HepG2 (cell line): ENCODE data around the gene TMEM143. TPM values are rescaled to one million over a fixed set of nuclear protein-coding genes. Genes with fewer than 3 reads are reported as not detected.

Experiments
- DRAP1 ChIP-seq: IDR thresholded peaks from 2 replicates; pipeline ENCODE4 v1.6.1; 2016; ENCODE audit warnings: missing genetic modification reagents, missing compliant biosample characterization
- E2F2 ChIP-seq: sonication (generic); formaldehyde crosslinking; IDR thresholded peaks from 2 replicates; pipeline ENCODE4 v1.4.0; 2020; ENCODE audit warnings: missing genetic modification reagents, borderline replicate concordance
- HMGXB4 ChIP-seq, 2 experiments: sonication (generic) in 1 of 2; formaldehyde crosslinking in 1 of 2; IDR thresholded peaks; 2 replicates each; pipeline versions ENCODE4 v1.4.0 to v1.6.1; 2018 to 2020; ENCODE audit warnings: missing genetic modification reagents in 2 of 2, borderline replicate concordance in 1 of 2, low read depth in 1 of 2, mild to moderate bottlenecking in 1 of 2, missing biosample characterization in 1 of 2
- IRF1 ChIP-seq: sonication (generic); formaldehyde crosslinking; IDR thresholded peaks from 2 replicates; pipeline ENCODE4 v1.4.0; 2020; ENCODE audit warnings: low read depth, mild to moderate bottlenecking, missing genetic modification reagents
- JUN ChIP-seq: sonication (generic); formaldehyde crosslinking; IDR thresholded peaks from 2 replicates; pipeline ENCODE4 v1.4.0; 2020; ENCODE audit warnings: mild to moderate bottlenecking, missing genetic modification reagents
- NR3C1 ChIP-seq: sonication (generic); formaldehyde crosslinking; IDR thresholded peaks from 2 replicates; pipeline ENCODE4 v1.4.0; 2020; ENCODE audit warnings: missing genetic modification reagents
- PAWR ChIP-seq: sonication (generic); formaldehyde crosslinking; IDR thresholded peaks from 2 replicates; pipeline ENCODE4 v1.4.0; 2020; ENCODE audit warnings: missing genetic modification reagents, mild to moderate bottlenecking, borderline replicate concordance
- PAXIP1 ChIP-seq: sonication (generic); formaldehyde crosslinking; conservative IDR thresholded peaks from 2 replicates; pipeline ENCODE4 v1.4.0; 2020; ENCODE audit warnings: mild to moderate bottlenecking, missing genetic modification reagents, moderate library complexity
- RBM39 ChIP-seq: fragments of 200-400 bp; formaldehyde crosslinking; IDR thresholded peaks from one replicate; pipeline ENCODE4 v1.6.1; 2018; ENCODE audit warnings: antibody characterized with exemption, mild to moderate bottlenecking, low read depth, low read length; ENCODE audit not compliant: poor library complexity, severe bottlenecking
- RFX3 ChIP-seq: IDR thresholded peaks from 2 replicates; pipeline ENCODE4 v1.6.1; 2016; ENCODE audit warnings: missing biosample characterization, missing genetic modification reagents
- SMAD9 ChIP-seq: sonication (generic); formaldehyde crosslinking; IDR thresholded peaks from 2 replicates; pipeline ENCODE4 v1.5.1; 2020; ENCODE audit warnings: mild to moderate bottlenecking, missing genetic modification reagents
- TARDBP ChIP-seq: sonication (generic); formaldehyde crosslinking; IDR thresholded peaks from 2 replicates; pipeline ENCODE4 v1.8.0; 2022; ENCODE audit warnings: mild to moderate bottlenecking, missing genetic modification reagents
- XBP1 ChIP-seq: sonication (generic); formaldehyde crosslinking; IDR thresholded peaks from 2 replicates; pipeline ENCODE4 v1.5.0; 2020; ENCODE audit warnings: missing genetic modification reagents
- ZNF230 ChIP-seq: sonication (generic); formaldehyde crosslinking; IDR thresholded peaks from 2 replicates; pipeline ENCODE4 v1.4.0; 2020; ENCODE audit warnings: mild to moderate bottlenecking, missing genetic modification reagents
- ZNF24 ChIP-seq: fragments of 450-650 bp; IDR thresholded peaks from 2 replicates; pipeline ENCODE4 v1.6.1; 2017; ENCODE audit warnings: antibody characterized with exemption, mild to moderate bottlenecking
- ZNF274 ChIP-seq: sonication (generic); formaldehyde crosslinking; IDR thresholded peaks from 2 replicates; pipeline ENCODE4 v1.5.1; 2020; ENCODE audit warnings: mild to moderate bottlenecking, missing genetic modification reagents
- ZNF350 ChIP-seq: sonication (generic); formaldehyde crosslinking; IDR thresholded peaks from 2 replicates; pipeline ENCODE4 v1.4.0; 2020; ENCODE audit warnings: mild to moderate bottlenecking, low read depth, missing genetic modification reagents, borderline replicate concordance
- ZNF558 ChIP-seq: sonication (generic); formaldehyde crosslinking; IDR thresholded peaks from 2 replicates; pipeline ENCODE4 v1.9.0; 2022; ENCODE audit warnings: mild to moderate bottlenecking, missing genetic modification reagents, borderline replicate concordance
- polyA plus RNA-seq, 8 experiments: library from polyadenylated mRNA; depleted of rRNA in 3 of 8; stranded (reverse) in 7 of 8; unstranded in 1 of 8; fragments of >200 nt; fragmentation: Illumina TruSeq in 4 of 8; extraction: Trizol in 4 of 8; gene quantifications; 2 replicates each; pipeline versions ENCODE4 v1.2.1 to v1.2.3, GENCODE V29; 2011 to 2016; ENCODE audit warnings: low read depth in 4 of 8, missing spikeins in 1 of 8, mixed read lengths in 1 of 8; ENCODE audit not compliant: insufficient read depth in 1 of 8
- total RNA-seq, 5 experiments: library from RNA; depleted of rRNA; stranded (reverse); fragments of >200 nt; fragmentation: Illumina TruSeq; extraction: Trizol; gene quantifications; 2 replicates each; pipeline ENCODE4 v1.2.3, GENCODE V29; 2016; ENCODE audit warnings: low read depth in 1 of 5

Gene TMEM143
- total and polyA plus RNA-seq, 2 of the 13 experiments (the other 11 are each of a cell fraction or from before 2014, with no cell fraction given) = 7.7 to 11.3 TPM

- no peak for TF ChIP-seq E2F2
- TF ChIP-seq DRAP1 (CRISPR knock-in tag) = no peak
- no peak; the same call in 1 of the 2 replicates for TF ChIP-seq ZNF350
- no peak for TF ChIP-seq PAXIP1 (CRISPR knock-in tag)
- no peak for TF ChIP-seq PAWR (CRISPR knock-in tag)
- TF ChIP-seq ZNF558 (CRISPR knock-in tag) = no peak
- 0 out of 4 replicates have a peak, but pooled peaks of 1 of the 2 experiments have one; percentile 38 for TF ChIP-seq HMGXB4 (CRISPR knock-in tag; IDR thresholded peaks at IDR 0.05; ENCODE audit: borderline replicate concordance in 1 of 2, low read depth in 1 of 2)
- no peak for TF ChIP-seq TARDBP (CRISPR knock-in tag)
- no peak for TF ChIP-seq IRF1 (CRISPR knock-in tag)
- TF ChIP-seq RBM39 = no peak
- no peak for TF ChIP-seq JUN (CRISPR knock-in tag)
- TF ChIP-seq ZNF230 = no peak
- TF ChIP-seq RFX3 (CRISPR knock-in tag) = no peak
- 0 out of 2 replicates have a peak, but pooled peaks have one; percentile 8 for TF ChIP-seq ZNF274 (CRISPR knock-in tag)
- TF ChIP-seq SMAD9 (CRISPR knock-in tag) = no peak
- no peak for TF ChIP-seq NR3C1 (CRISPR knock-in tag)
- no peak for TF ChIP-seq XBP1 (CRISPR knock-in tag)
- TF ChIP-seq ZNF24 = no peak
Observed at GRCh38 chr19:48400018-48400742, 36.4 kb upstream of the TMEM143 start (continued).
